Measurements from ENCODE around the gene MRM1. TPM values are rescaled to one million over a fixed set of nuclear protein-coding genes. Genes with fewer than 3 reads are reported as not detected.

Gene MRM1
- total RNA-seq, 4 donors from 2014 or later: 3.7 to 10.8 (median 8.0) TPM

DNA sequence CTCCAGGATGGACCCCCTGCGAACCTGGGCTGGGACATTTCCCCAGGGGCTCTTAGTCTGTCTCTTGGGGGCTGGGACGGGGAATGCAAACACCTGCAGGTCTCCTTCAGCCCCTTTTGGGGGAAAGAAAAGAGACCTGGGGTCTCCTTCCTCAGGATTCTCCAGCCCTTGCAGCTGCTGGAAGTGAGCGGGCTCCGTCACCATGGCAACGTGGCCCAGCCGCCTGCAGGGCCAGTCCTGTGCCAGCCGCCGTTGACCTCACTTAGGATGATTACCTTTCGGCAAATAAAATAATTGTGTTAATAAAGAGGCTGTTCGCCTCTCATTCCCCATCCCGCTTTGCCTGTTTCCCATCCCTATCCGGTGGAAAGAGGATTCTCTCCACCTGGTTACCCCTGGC, 25.7 kb downstream of the MRM1 start:
- no peak for TF ChIP-seq EP300 (IDR thresholded peaks at IDR 0.05)
- no peak for TF ChIP-seq POLR2A (IDR thresholded peaks at IDR 0.05)
- TF ChIP-seq POLR2AphosphoS5 (IDR thresholded peaks at IDR 0.05): no peak
- TF ChIP-seq, protein P1, sequence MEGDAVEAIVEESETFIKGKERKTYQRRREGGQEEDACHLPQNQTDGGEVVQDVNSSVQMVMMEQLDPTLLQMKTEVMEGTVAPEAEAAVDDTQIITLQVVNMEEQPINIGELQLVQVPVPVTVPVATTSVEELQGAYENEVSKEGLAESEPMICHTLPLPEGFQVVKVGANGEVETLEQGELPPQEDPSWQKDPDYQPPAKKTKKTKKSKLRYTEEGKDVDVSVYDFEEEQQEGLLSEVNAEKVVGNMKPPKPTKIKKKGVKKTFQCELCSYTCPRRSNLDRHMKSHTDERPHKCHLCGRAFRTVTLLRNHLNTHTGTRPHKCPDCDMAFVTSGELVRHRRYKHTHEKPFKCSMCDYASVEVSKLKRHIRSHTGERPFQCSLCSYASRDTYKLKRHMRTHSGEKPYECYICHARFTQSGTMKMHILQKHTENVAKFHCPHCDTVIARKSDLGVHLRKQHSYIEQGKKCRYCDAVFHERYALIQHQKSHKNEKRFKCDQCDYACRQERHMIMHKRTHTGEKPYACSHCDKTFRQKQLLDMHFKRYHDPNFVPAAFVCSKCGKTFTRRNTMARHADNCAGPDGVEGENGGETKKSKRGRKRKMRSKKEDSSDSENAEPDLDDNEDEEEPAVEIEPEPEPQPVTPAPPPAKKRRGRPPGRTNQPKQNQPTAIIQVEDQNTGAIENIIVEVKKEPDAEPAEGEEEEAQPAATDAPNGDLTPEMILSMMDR (IDR thresholded peaks at IDR 0.05): no peak
- 61 to 74% methylated on average over 6 to 12 of the region's 12 CpGs for WGBS, 2 donors (ENCODE audit: low coverage in 1 of 2)
- Histone ChIP-seq H3K27me3 (peaks cover 38% of the 10 kb centered on the region), H3K4me3 (no peak overlapping the region), H3K36me3 (no peaks in the 10 kb centered on the region), H3K9me3 (no peaks in the 10 kb centered on the region), H3K27ac (no peak overlapping the region), H3K4me1 (peaks cover 0 to 7% (median 0%) of the 10 kb centered on the region in 3 donors)
- no peak for ATAC-seq

DNA sequence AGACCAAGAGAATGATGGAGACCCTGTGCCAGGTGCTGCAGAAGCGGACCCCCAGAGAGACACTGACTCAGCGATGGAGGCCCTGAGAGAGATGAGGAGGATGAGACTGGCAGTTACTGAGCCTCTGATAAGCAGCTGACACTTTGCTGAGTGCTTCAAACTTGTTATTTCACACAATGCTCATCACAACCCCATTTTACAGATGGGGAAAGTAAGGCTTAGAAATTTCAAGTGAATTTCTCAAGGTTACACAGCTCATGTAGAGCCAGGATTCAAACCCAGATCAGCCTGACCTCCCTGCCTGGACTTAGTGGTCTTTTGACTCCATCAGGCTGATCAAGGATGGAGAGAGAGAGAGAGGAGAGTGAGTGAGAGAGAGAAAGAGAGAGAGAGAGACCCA, 27.2 kb downstream of the MRM1 start:
- Histone ChIP-seq H3K27me3 (peaks cover 53% of the 10 kb centered on the region), H3K9me3 (no peaks in the 10 kb centered on the region), H3K4me1 (peaks cover 0 to 7% (median 0%) of the 10 kb centered on the region in 3 donors), H3K27ac (no peak overlapping the region), H3K36me3 (no peaks in the 10 kb centered on the region), H3K4me3 (no peak overlapping the region)
- ATAC-seq: no peak
- TF ChIP-seq, protein P1 (IDR thresholded peaks at IDR 0.05): no peak
- TF ChIP-seq EP300 (IDR thresholded peaks at IDR 0.05) (no peak), POLR2AphosphoS5 (IDR thresholded peaks at IDR 0.05) (no peak), POLR2A (IDR thresholded peaks at IDR 0.05) (no peak)
- 93 to 100% methylated on average over 2 of the region's 2 CpGs for WGBS, 2 donors (ENCODE audit: low coverage in 1 of 2)

DNA sequence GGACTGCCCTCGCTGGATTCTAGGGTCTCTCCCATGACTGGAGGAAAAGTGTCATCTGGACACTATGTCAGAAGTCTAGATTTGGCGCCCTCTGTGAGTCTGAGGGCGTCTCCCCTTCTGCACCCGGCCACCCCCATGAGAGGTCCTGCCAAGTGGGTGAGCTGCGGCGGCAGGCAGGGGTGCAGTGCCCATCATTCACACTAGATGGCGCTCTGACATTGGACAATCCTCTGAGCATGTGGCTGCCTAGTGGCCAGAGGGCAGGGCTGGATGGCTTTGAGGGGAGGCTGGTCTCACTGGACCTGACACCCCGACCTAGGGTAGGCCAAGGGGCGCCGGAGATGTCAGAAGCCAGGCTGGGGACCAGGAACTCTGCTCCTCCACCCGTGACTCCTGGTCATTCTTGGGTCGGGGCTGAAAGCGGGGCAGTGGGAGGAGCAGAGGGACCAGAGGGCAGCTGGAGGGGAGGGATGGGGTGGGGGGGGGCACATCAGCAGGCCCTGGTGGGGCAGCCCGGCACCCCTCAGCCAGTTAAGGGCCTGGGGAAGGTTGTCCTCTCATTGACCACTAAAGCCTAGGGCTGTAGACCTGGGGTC, 28.0 kb downstream of the MRM1 start:
- Histone ChIP-seq H3K4me3 (no peak overlapping the region), H3K4me1 (peaks cover 0 to 7% (median 0%) of the 10 kb centered on the region in 3 donors), H3K27me3 (peaks cover 60% of the 10 kb centered on the region), H3K36me3 (no peaks in the 10 kb centered on the region), H3K9me3 (no peaks in the 10 kb centered on the region), H3K27ac (no peak overlapping the region)
- TF ChIP-seq EP300 (IDR thresholded peaks at IDR 0.05): no peak
- TF ChIP-seq POLR2AphosphoS5 (IDR thresholded peaks at IDR 0.05): no peak
- TF ChIP-seq, protein P1 (IDR thresholded peaks at IDR 0.05): peak; percentile 94 to 97 (median 96)
- TF ChIP-seq POLR2A (IDR thresholded peaks at IDR 0.05): no peak
- ATAC-seq: peak; percentile 71
- WGBS, 2 donors (ENCODE audit: low coverage in 1 of 2): 0% methylated on average over 1 of the region's 14 CpGs; no CpG with 5 or more reads in 1 of the 2 donors

DNA sequence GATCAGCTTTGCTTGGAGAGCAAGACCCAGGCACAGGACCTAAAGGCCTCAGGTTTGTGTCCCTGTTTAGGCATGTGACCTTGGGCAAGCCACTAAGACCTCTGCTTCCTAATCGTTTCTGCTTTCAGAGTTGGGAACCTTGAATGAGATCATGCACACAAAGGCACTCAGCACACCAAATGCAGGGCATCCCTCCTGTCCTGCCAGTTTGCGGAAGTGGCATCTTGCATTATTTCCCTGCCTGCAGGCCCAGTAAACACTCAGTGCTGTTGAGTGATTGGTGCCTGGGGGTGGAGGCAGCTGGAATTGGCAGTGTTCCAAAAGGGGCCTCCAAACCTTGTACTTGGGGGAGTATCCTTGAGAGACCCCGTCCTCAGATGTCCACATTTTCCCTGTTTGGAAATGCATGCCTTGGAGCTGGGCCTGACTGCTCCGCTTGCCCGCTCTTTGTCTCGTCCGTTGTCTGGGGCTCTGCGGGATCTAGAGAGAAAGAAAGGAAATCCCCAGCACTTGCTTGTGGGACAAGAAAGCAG, 28.7 kb downstream of the MRM1 start:
- no peak for TF ChIP-seq EP300 (IDR thresholded peaks at IDR 0.05)
- Histone ChIP-seq H3K36me3 (no peaks in the 10 kb centered on the region), H3K27ac (no peak overlapping the region), H3K27me3 (peaks cover 67% of the 10 kb centered on the region), H3K4me1 (peaks cover 0 to 7% (median 0%) of the 10 kb centered on the region in 3 donors), H3K9me3 (no peaks in the 10 kb centered on the region), H3K4me3 (no peak overlapping the region)
- no peak for ATAC-seq
- WGBS, 2 donors (ENCODE audit: low coverage in 1 of 2): 0 to 78% methylated on average over 1 to 6 of the region's 8 CpGs

DNA sequence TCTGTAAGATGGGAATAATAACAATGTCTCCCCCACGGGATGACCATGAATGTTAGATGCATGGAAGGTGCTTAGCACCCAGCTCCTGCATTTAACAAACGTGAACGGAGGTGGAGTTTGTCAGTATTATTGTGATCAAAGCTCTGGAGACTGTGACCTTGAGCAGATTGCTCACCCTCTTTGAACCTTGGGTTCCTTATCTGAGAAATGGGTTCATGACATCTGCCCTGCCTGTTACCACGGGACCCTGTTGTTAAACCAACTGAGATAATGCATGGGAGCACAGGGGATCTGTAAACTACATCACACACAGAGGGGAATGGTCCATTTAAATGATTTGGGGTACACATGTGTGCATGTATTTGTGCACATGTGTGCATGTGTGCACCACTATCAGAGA, 29.6 kb downstream of the MRM1 start:
- Histone ChIP-seq H3K4me3 (no peak overlapping the region), H3K36me3 (no peaks in the 10 kb centered on the region), H3K27me3 (peaks cover 71% of the 10 kb centered on the region), H3K4me1 (peaks cover 0 to 7% (median 0%) of the 10 kb centered on the region in 3 donors), H3K27ac (no peak overlapping the region), H3K9me3 (no peaks in the 10 kb centered on the region)
- 68 to 71% methylated on average over 2 to 3 of the region's 4 CpGs for WGBS, 2 donors (ENCODE audit: low coverage in 1 of 2)
- ATAC-seq: no peak
- TF ChIP-seq POLR2AphosphoS5 (IDR thresholded peaks at IDR 0.05) (no peak), EP300 (IDR thresholded peaks at IDR 0.05) (no peak), POLR2A (IDR thresholded peaks at IDR 0.05) (no peak)
- TF ChIP-seq, protein P1 (IDR thresholded peaks at IDR 0.05): no peak
